Vagina (tissue), 2 donors: ENCODE data around the gene NLRP1.

Experiments
- CTCF ChIP-seq, 3 experiments: fragments of 450-650 bp in 2 of 3; fragments of 200-600 bp in 1 of 3; sonication (generic) in 1 of 3; IDR thresholded peaks; one replicate each; pipeline ENCODE4 v1.5.1; 2017 to 2019; ENCODE audit warnings: antibody characterized with exemption in 3 of 3, mild to moderate bottlenecking in 2 of 3, moderate library complexity in 2 of 3
- POLR2A ChIP-seq, 2 donors: fragments of 450-650 bp; IDR thresholded peaks; one replicate each; pipeline ENCODE4 v1.6.1; 2017; ENCODE audit warnings: antibody characterized with exemption in 2 of 2, mild to moderate bottlenecking in 2 of 2, moderate library complexity in 2 of 2
- POLR2AphosphoS5 ChIP-seq, 2 donors: sonication (generic); formaldehyde crosslinking; IDR thresholded peaks; one replicate each; pipeline ENCODE4 v1.9.0; 2017; ENCODE audit warnings: antibody characterized with exemption in 2 of 2, mild to moderate bottlenecking in 2 of 2, low read depth in 1 of 2; ENCODE audit not compliant: insufficient read depth in 1 of 2

- TF ChIP-seq CTCF (IDR thresholded peaks at IDR 0.05) (no peak), POLR2AphosphoS5 (IDR thresholded peaks at IDR 0.05; ENCODE audit: insufficient read depth in 1 of 2, low read depth in 1 of 2) (no peak), POLR2A (IDR thresholded peaks at IDR 0.05) (no peak)
Observed at GRCh38 chr17:5480962-5481361, 103.3 kb downstream of the NLRP1 start.
